Neural progenitor cell (in vitro differentiated cells): Measurements from ENCODE around the gene SETD2.

Experiments used
- EZH2phosphoT487 ChIP-seq: fragments of 200-600 bp; sonication (generic); IDR thresholded peaks from 2 replicates; pipeline ENCODE4 v1.6.1; 2017; ENCODE audit warnings: antibody characterized with exemption
- TF ChIP-seq, protein P1 (sequence below): fragments of 200-600 bp; sonication (generic); IDR thresholded peaks from 2 replicates; pipeline ENCODE4 v1.5.1; 2017; ENCODE audit warnings: antibody characterized with exemption, mild to moderate bottlenecking

DNA sequence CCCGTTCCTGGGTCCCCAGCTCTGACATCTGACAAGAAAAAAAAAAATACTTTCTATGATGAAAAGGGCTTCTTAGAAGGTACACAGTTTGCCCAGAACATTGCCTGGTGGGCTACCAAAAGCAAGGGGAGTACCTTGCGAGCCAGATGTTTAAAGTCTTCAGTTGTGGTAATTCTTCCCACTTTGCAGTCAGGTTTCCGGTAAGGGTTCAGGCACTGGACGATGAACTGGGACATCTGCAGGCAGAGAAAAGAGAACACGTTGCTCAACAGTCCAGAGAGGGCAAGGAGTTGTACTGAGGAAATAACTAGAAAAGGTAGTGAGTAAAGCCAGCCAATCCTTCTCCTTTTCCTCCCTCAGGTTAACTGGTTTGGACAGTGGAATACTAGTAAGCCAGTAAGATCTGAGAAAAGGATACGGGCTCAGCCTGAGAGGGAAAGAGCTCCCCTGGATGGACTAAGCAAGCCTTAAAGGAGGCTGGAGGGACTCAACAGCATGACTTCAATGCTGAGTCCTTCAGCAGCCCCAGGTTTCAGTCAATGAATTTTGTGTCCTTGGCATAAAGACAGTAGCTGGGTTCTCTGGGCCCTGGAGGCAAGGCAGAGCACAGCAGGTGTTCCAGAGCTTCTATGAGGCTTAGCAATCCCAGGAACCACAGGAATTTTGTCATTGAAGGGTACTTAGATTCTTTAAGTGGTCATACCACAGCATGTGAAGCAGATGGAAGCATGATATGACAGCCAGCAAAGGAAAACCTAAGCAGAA is 146.2 kb downstream of the SETD2 start:
- TF ChIP-seq, protein P1, sequence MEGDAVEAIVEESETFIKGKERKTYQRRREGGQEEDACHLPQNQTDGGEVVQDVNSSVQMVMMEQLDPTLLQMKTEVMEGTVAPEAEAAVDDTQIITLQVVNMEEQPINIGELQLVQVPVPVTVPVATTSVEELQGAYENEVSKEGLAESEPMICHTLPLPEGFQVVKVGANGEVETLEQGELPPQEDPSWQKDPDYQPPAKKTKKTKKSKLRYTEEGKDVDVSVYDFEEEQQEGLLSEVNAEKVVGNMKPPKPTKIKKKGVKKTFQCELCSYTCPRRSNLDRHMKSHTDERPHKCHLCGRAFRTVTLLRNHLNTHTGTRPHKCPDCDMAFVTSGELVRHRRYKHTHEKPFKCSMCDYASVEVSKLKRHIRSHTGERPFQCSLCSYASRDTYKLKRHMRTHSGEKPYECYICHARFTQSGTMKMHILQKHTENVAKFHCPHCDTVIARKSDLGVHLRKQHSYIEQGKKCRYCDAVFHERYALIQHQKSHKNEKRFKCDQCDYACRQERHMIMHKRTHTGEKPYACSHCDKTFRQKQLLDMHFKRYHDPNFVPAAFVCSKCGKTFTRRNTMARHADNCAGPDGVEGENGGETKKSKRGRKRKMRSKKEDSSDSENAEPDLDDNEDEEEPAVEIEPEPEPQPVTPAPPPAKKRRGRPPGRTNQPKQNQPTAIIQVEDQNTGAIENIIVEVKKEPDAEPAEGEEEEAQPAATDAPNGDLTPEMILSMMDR, result no peak
- TF ChIP-seq EZH2phosphoT487, result no peak
